GM19468 (cell line): Measurements from ENCODE around the gene VPS37C.

ENCODE experiments used
- ATAC-seq: cut with Tn5 transposase; IDR thresholded peaks from one replicate; pipeline ENCODE4 v1.9.1; 2021; ENCODE audit warnings: mild to moderate bottlenecking, moderate library complexity, moderate number of reproducible peaks; ENCODE audit not compliant: unreplicated experiment; ENCODE audit errors: extremely low read depth

Gene VPS37C

DNA sequence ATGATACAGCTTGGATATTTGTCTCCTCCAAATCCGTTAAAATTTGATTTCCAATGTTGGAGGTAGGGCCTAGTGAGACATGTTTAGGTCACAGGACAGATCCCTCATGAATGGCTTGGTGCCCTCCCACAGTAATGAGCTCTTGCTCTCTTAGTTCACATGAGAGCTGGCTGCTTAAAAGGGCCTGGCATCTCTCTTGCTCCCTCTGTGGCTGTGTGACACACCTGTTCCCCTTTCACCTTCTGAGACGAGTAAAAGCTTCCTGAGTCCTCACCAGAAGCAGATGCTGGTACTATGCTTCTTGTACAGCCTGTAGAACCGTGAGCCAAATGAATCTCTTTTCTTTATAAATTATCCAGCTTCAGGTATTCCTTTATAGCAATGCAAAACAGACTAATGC, 3.5 kb downstream of the VPS37C start:
- no peak for ATAC-seq

- no peak for ATAC-seq
Observed at GRCh38 chr11:61155741-61156140, 5.5 kb downstream of the VPS37C start.

DNA sequence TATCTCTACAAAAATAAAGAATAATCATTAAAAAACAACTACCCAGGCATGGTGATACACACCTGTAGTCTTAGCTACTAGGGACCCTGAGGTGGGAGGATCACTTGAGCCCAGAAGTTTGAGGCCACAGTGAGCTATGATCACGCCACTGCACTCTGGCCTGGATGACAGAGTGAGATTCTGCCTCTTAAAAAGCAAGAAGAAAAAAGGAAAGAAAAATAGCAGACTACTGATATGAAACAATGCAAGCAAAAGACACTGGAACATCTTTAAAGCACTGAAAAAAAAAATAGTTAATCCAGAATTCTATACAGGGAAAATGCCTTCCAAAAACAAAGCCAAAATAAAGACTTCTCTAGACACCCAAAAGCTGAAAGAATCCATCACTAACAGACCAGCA, 5.9 kb downstream of the VPS37C start:
- ATAC-seq = no peak

GRCh38 chr11:61154528-61154927, 6.7 kb downstream of the VPS37C start:
- no peak for ATAC-seq

DNA sequence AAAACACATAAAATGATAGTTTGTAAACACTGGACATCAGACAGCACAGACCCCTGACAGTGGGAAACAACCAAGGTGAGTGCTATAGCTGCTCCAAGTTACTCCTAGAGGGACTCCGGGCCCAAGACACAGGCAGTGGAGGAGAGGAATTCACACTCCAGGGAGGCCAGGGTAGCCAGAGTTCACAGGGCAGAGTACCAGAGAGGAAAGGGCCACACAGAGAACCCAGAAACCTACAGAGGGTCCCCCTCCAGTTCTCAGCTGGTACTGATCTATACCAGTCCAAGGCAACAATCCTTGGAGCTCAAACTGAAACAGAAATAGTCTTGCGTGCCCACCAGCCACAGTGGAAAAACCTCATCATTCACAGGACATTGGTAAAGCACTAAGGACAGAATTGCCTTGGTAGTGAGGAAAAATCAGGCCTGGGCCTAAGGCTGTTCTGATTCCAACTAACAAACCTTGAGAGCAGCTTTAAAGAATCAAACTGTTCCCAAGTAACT, 7.6 kb downstream of the VPS37C start:
- ATAC-seq = no peak

GRCh38 chr11:61152816-61153592, 8.2 kb downstream of the VPS37C start:
- no peak for ATAC-seq

GRCh38 chr11:61151545-61152252, 9.5 kb downstream of the VPS37C start:
- no peak for ATAC-seq

DNA sequence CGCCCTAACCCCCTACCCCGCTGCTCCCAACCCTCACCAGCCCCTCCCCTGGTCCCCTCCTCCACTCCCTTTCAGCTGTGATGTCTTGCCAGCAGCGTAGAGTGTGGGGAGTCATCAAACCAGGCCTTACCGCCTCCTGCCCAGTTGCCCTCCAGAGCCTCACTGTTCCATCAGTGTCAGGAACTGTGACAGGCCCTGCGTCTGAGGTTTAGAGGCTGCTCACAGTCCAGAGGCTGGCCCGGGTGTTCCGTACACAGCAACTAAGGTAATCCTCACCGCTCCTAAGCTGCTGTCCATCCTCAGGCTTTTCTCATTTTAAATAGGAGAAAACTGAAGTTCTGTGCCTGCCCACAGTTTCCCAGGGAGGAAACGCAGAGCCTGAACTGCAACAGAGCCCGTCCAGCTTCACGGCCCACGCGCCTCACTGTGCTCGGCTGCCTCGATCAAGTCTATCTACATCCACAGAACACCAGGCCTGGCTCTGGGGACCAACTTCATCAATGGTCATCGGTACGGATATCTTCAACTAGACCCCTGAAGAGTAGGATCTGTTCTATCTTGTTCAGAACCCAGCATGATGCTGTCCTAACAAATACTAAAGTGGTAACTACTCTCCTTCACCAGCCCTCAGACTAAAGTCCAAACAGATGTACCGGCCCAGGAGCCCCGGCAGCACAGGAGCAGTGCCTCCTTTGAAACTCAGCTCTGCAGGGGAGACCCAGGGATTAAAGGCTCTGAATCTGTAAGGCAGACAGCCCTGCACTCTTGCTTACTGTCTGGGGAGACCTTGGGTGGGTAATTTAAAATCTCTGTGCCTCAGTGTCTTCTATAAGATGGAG, 10.3 kb downstream of the VPS37C start:
- no peak for ATAC-seq

DNA sequence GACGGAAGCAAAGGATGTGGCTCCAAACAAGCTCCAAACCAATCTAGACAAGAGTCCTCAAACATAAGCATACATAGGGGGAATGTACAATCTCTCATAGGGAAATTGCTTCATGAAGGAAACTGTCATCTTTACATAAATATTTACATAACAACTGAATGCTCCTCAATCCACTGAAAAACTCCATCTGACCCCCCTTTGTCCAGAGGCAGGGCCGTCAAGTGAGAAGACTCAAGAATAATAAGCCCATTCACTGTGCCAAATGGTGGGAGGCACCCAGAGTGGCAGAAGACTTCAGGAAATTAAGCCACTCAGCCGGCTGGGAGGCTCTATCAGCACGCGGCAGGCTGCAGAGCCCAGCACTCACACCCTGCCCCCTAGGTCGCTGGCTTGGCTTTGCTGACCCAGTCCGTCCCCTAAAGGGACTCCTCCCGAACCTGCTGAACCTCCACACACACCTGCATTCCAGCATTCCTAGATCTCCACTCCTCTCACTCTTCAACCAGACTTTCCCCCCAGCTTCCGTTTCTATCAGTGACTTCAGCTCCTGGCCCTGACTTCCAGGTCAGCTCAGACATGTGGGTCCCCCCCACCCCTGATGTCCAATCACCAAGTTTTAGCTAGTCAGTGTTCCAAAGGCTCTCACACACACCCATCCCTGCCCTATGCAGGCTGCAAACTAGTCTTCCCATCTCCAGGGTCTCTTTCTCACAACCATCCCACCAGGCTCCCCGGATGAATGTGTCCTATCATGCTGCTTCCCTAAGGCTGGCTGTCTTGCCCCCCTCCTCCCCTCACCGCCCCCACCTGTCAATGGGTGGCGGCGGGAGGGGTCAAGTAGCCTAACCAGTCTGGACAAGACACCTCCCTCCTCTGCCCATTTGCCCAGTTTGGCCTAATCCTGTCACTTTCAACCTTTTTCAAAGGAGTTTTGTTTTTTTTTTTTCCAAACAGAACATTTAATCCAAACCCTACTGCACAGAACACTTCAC, 11.3 kb downstream of the VPS37C start:
- no peak for ATAC-seq

GRCh38 chr11:61147791-61148620, 13.2 kb downstream of the VPS37C start:
- ATAC-seq = no peak

DNA sequence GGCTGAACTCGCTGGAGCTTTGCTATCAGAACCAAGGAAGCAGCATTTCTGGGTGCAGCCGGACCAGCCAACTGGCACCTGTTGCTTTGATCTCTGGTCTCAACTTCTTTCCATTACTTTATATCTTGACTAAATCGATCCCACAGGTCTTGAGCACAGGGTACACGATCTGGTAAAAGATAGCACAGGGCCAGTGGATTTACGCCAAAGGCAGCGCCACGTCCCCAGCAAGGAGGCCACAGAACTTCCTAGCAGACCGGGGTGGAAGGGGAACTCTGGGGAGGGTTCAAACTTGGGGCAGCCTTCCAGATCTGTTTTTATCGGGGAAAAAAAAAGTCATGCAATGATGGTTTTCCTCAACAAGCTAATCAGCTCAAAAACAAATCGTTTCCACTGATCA, 14.0 kb downstream of the VPS37C start:
- ATAC-seq = no peak

GRCh38 chr11:61146416-61146815, 14.8 kb downstream of the VPS37C start:
- no peak for ATAC-seq

DNA sequence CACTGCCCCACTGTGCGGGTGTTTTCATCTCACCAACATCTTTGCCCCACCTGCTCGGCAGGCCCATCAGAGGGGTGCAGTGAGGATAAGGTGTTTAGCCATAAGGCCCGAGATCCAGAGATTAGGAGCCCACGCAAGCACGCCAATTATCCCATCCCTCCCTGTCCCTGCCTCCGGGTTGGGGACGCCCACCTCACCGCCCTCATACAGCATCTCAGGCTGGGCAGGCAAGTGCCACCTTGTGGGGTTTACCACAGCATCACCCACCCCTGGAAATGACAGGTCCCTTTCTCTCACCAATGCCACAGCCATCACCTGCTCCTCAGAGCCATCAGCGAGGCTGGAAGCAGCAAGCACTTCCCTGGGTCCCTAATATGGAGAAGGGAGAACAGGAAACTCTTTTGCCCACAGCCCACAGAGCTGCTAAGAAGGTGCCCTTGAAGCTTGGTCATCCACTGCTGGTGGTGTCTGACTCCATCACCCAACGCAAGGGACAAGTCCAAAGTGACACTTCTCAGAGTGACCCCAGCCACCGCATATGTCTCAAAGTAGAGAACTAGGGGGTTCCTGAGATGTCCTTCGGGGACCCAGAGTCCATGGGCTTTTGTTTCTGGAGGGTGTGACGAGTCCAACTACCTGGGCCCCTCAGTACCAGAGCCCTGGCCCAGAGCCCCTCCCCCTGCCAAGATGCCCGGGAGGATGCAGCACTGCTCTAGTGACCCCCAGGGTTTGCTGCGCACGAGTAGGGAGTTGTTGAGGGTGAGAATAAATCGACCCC, 15.8 kb downstream of the VPS37C start:
- no peak for ATAC-seq

DNA sequence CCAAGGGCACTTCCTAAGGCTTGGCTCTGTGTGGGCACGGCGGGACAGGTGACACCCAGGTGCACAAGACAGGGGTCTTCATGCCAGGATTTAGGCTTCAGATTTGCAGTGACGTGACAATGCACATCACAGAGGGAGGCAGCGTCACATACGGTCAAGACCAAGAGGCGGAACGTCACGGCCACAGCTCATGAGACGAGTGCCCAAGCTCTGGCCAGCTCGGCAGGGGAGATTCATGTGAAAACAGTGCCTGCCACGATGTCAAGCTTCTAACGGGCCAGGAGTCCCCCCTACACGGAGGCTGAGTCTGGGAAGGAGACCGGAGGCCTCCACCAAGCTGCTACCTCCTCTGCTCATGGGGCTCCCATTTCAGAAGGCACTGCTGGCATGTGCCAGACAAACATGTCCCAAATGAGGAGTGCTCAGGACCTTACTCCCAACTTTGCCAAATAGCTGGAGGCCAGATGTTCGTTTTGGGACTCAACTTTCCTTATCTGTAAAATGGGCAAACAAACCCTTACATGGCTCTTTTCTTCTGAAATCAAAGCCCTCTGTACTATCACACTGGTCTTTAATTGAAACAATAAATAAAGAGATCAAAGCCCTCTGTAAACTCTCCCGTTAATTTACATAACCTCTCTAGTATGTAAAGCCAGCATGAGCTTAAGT, 16.6 kb downstream of the VPS37C start:
- no peak for ATAC-seq

DNA sequence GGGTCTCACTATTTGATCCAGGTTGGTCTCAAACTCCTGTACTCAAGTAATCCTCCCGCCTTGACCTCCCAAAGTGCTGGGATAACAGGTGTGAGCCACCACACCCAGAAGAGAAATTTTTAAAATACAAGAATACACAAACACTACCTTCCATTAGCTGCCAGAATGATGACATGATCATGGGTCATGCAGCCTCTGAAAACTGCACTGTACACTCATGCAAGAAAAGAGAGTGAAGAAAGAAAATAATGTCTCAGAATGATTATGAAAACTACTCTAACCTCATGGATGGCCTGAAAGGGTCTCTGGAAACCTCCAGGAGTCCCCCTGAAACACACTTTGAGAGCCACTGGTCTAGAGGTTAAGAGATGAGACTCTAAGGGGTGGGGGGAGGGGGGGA, 18.8 kb downstream of the VPS37C start:
- ATAC-seq = no peak

DNA sequence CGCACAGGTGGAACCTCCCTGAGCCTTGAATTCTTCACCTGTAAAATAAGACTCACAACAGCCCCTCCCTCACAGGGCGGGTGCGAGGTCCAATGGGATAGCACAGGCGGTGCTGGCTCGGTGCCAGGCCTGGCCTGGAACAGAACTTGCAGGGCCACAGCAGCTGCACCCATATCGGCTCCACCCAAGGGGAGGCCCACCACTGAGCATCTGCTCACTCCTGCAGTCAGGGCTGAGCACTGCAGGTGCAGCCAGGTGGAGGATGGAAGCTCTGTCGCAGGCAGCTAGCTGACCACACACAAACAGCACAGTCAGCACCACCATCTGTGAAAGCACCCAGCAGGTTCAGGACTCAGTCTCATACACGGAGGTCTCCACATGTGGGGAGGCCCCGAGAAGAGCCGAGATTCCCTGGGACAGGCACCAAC, 19.6 kb downstream of the VPS37C start:
- ATAC-seq = no peak

DNA sequence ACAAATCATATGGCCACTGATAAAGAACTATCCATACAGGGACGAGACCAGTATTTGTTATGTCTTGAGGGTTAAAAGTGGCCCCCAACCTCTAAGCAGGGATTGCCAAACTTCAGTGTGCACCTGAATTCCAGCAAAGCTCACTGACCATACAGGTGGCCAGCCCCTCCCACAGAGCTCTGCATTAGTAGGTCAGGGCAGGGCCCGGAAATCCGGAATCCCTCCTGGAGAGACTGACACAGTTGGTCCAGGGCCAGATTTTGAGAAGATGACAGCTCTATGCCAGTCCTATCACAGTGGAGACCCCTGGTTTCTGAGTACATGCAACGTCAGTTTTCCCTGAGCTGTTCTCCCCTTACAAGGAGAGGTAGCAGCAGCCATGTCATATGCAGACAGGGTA, 20.8 kb downstream of the VPS37C start:
- ATAC-seq = no peak
